Prostate gland (tissue), 2 donors: ENCODE data around the gene CRYBB2. TPM values are rescaled to one million over a fixed set of nuclear protein-coding genes. Genes with fewer than 3 reads are reported as not detected.
"Not testable (repeated sequence)": the region's sequence is repeated elsewhere in the genome, so short reads cannot be mapped to it uniquely, and the experiment has no call there.

ENCODE experiments used
- DNase-seq: peaks from one replicate; pipeline ENCODE4 v3.0.0-alpha.2; 2019; ENCODE audit warnings: low spot score
- H3K27ac ChIP-seq, 2 donors: fragments of 200-600 bp; sonication (generic); 2 replicates each; pipeline ENCODE4 v1.5.1; 2017 to 2019
- H3K27me3 ChIP-seq: fragments of 200-600 bp; sonication (generic); replicated peaks from 2 replicates; pipeline ENCODE4 v1.5.1; 2019; ENCODE audit not compliant: insufficient read depth
- H3K36me3 ChIP-seq, 2 donors: fragments of 200-600 bp; sonication (generic); 1 replicate in 1 of 2; 2 replicates in 1 of 2; pipeline versions ENCODE4 v1.5.1 to v1.8.1; 2017 to 2019
- H3K4me1 ChIP-seq: fragments of 200-600 bp; sonication (generic); replicated peaks from 2 replicates; pipeline ENCODE4 v1.5.1; 2019
- H3K4me3 ChIP-seq, 2 donors: fragments of 200-600 bp; sonication (generic); 2 replicates each; pipeline ENCODE4 v1.5.1; 2017 to 2019
- H3K9me3 ChIP-seq: fragments of 200-600 bp; sonication (generic); 2 replicates; pipeline ENCODE4 v1.5.1; 2017
- CTCF ChIP-seq, 4 experiments: fragments of 200-600 bp in 2 of 4; fragments of 450-650 bp in 2 of 4; sonication (generic) in 2 of 4; IDR thresholded peaks; 1 replicate in 3 of 4; 2 replicates in 1 of 4; pipeline ENCODE4 v1.5.1; 2016 to 2019; ENCODE audit warnings: antibody characterized with exemption in 4 of 4, mild to moderate bottlenecking in 2 of 4, moderate library complexity in 2 of 4
- POLR2A ChIP-seq: fragments of 450-650 bp; IDR thresholded peaks from one replicate; pipeline ENCODE4 v1.6.1; 2016; ENCODE audit warnings: antibody characterized with exemption, mild to moderate bottlenecking
- POLR2AphosphoS5 ChIP-seq: sonication (generic); formaldehyde crosslinking; IDR thresholded peaks from one replicate; pipeline ENCODE4 v1.6.1; 2017; ENCODE audit warnings: antibody characterized with exemption
- WGBS: methylation state at CpG from one replicate; pipeline ENCODE4 v1.1.5; 2018; 5-methylcytosine and 5-hydroxymethylcytosine counted together
- intact Hi-C: fragments of 100-400 bp; cut with DNase I; formaldehyde crosslinking; loops from one replicate; pipeline ENCODE4 v1.14.2; 2022
- total RNA-seq, 2 donors: library from RNA; depleted of rRNA; stranded (reverse); fragments of >200 nt; gene quantifications; one replicate each; pipeline ENCODE4 v1.1.0, GENCODE V29; 2016

CRYBB2 gene
- total RNA-seq, 2 donors from 2014 or later, result 1.9 TPM; not detected in 1

DNA sequence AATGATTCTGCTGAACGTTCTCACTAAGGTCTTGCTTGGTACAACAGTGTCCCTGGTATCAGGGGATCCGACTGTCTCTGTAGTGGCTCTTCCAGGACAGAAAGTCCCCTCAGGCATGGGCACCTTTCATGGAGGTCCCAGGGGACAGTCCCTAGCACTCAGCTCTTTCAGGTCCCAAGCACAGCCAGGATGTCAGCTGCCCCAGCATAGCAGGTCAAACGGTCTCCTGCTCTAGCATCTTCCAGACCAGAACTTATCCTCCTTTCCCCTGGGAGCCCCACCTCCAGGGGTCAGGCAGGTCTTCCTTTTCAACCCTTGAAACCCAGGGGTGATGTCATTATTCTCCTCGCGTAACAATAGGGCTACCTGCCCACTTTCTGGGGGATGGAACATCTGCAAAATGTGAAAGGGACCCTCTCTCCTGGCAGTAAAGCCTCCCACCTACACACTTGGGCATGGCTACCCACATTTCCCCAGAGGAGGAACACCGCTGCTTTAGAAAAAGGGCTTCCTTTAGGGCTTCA lies 44.5 kb upstream of the CRYBB2 start:
- WGBS, result 81% methylated on average over 6 of the region's 6 CpGs
- intact Hi-C loops, result no loop called here
- H3K36me3 ChIP-seq, result peaks cover 0 to 10% of the 10 kb centered on the region in 2 donors

GRCh38 chr22:25176175-25176574 lies 43.3 kb upstream of the CRYBB2 start:
- H3K4me3 ChIP-seq, result no peak overlapping the region
- no peaks in the 10 kb centered on the region for H3K9me3 ChIP-seq
- TF ChIP-seq POLR2A (no peak), POLR2AphosphoS5 (peak; percentile 79)
- intact Hi-C loops, result no loop called here
- peak; percentile 81 for DNase-seq
- 70% methylated on average over 6 of the region's 6 CpGs for WGBS
- H3K27me3 ChIP-seq, result no peaks in the 10 kb centered on the region
- H3K4me1 ChIP-seq, result no peaks in the 10 kb centered on the region
- peaks cover 0 to 10% of the 10 kb centered on the region in 2 donors for H3K36me3 ChIP-seq
- peak overlapping the region; percentile 2 to 47 for H3K27ac ChIP-seq

More for the DNA sequence above, 44.5 kb upstream of the CRYBB2 start:
- DNase-seq, result no peak
- no peak for TF ChIP-seq CTCF (IDR thresholded peaks at IDR 0.05)
- no peak for TF ChIP-seq POLR2AphosphoS5
- TF ChIP-seq POLR2A, result no peak
- Histone ChIP-seq H3K4me3 (no peak overlapping the region), H3K27me3 (no peaks in the 10 kb centered on the region), H3K4me1 (no peaks in the 10 kb centered on the region), H3K27ac (no peak overlapping the region), H3K9me3 (no peaks in the 10 kb centered on the region)

DNA sequence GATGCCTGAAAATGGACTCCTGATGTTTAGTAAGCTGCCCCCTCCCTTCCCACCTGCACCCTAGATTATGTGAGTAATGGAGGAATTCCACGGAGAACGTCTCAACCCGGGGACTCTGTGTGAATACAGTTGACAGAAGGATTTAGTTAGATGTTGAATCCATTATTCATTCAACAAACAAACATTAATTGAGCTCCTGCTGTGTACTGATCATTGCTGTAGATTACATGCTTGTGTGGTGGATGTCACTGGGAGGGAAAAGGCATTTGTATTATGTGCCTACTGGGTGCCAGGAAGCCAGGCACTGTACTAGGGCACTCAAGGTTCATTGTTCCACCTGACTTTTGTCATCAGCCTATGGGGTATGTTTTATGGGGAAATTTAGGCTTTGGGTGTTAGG lies 42.6 kb upstream of the CRYBB2 start:
- Histone ChIP-seq H3K27me3 (no peaks in the 10 kb centered on the region), H3K27ac (peak overlapping the region; percentile 2 to 47), H3K36me3 (peaks cover 0 to 10% of the 10 kb centered on the region in 2 donors), H3K4me3 (no peak overlapping the region), H3K9me3 (no peaks in the 10 kb centered on the region), H3K4me1 (no peaks in the 10 kb centered on the region)
- no peak for DNase-seq
- WGBS, result 56% methylated on average over 3 of the region's 3 CpGs
- TF ChIP-seq CTCF (IDR thresholded peaks at IDR 0.05) (no peak), POLR2AphosphoS5 (no peak), POLR2A (no peak)
- intact Hi-C loops, result no loop called here

DNA sequence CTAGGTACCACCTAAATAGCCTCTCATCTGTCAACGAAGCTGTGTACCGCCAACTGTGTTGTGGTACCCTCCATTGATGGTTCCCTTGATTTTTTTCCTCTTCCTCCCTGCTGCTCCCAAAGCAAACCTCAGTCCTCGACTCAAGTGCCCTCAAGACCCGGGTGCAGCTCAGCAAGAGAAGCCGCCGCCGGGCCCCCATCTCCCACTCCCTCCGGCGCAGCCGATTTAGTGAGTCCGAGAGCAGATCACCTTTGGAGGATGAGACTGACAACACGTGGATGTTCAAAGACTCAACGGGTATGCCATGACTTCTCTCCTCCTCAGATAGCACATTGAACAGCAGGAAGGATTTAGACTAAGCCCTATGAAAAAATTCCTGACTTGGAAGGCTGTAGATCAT lies 42.2 kb upstream of the CRYBB2 start:
- no peak overlapping the region for H3K4me3 ChIP-seq
- no peaks in the 10 kb centered on the region for H3K4me1 ChIP-seq
- no peak for TF ChIP-seq CTCF (IDR thresholded peaks at IDR 0.05)
- TF ChIP-seq POLR2AphosphoS5, result no peak
- no peak for TF ChIP-seq POLR2A
- H3K36me3 ChIP-seq, result peaks cover 0 to 10% of the 10 kb centered on the region in 2 donors
- no peak overlapping the region for H3K27ac ChIP-seq
- no peaks in the 10 kb centered on the region for H3K27me3 ChIP-seq
- no peaks in the 10 kb centered on the region for H3K9me3 ChIP-seq
- no peak for DNase-seq
- WGBS, result 81% methylated on average over 13 of the region's 13 CpGs
- intact Hi-C loops, result no loop called here

DNA sequence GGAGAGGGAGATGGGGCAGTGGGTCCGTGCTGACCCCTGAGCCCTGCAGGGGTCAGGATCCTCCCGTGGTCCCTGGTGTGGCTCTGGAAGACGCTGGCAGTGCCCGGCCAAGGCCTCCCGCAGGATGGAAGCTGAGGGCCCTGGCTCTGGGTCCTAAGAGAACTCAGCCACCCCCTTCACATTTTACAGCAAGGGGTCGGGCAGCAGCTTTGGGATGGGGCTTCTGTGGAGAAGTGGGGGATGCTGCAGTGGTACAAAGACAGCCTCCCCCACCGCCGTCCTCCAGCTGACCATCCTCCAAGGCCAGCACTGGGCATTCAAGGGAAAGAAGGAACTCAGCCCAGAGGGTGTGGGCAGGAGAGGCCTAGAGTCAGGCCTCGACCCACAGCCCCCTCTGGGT lies 41.5 kb upstream of the CRYBB2 start:
- intact Hi-C loops, result no loop called here
- H3K36me3 ChIP-seq, result peaks cover 0 to 10% of the 10 kb centered on the region in 2 donors

GRCh38 chr22:25178348-25178747 lies 41.1 kb upstream of the CRYBB2 start:
- H3K27me3 ChIP-seq, DNase-seq, H3K27ac ChIP-seq, H3K4me3 ChIP-seq, H3K9me3 ChIP-seq, H3K4me1 ChIP-seq, intact Hi-C loops: not testable (repeated sequence)
- H3K36me3 ChIP-seq, result peaks cover 0 to 10% of the 10 kb centered on the region in 2 donors
- 86% methylated on average over 6 of the region's 6 CpGs for WGBS

More for the DNA sequence above, 41.5 kb upstream of the CRYBB2 start:
- no peak overlapping the region for H3K4me3 ChIP-seq
- no peaks in the 10 kb centered on the region for H3K9me3 ChIP-seq
- DNase-seq, result no peak
- 85% methylated on average over 9 of the region's 9 CpGs for WGBS
- H3K27ac ChIP-seq, result no peak overlapping the region
- no peaks in the 10 kb centered on the region for H3K27me3 ChIP-seq
- no peaks in the 10 kb centered on the region for H3K4me1 ChIP-seq
- TF ChIP-seq POLR2AphosphoS5 (no peak), CTCF (IDR thresholded peaks at IDR 0.05) (no peak), POLR2A (no peak)

GRCh38 chr22:25178869-25179631 lies 40.4 kb upstream of the CRYBB2 start:
- intact Hi-C loops, H3K9me3 ChIP-seq, H3K4me1 ChIP-seq, H3K27ac ChIP-seq, DNase-seq, H3K4me3 ChIP-seq, H3K27me3 ChIP-seq: not testable (repeated sequence)
- WGBS, result 77% methylated on average over 41 of the region's 63 CpGs
- peaks cover 0 to 10% of the 10 kb centered on the region in 2 donors for H3K36me3 ChIP-seq
